GM10248 (cell line): ENCODE data around the gene PASK.

ENCODE experiments used
- CTCF ChIA-PET: fragments of 300-600 bp; sonication (Branson Sonifier 250); formaldehyde crosslinking; extraction: SDS; loops from one replicate; lab custom pipeline; 2021; ENCODE audit warnings: antibody characterized with exemption; lab: Yijun Ruan, JAX
- POLR2A ChIA-PET: fragments of 350-650 bp; sonication (Branson Sonifier 250); formaldehyde crosslinking; extraction: SDS; loops from one replicate; lab custom pipeline; 2020; ENCODE audit warnings: antibody characterized with exemption; lab: Yijun Ruan, JAX
- DNase-seq: peaks from one replicate; pipeline ENCODE4 v3.0.0; 2012; ENCODE audit errors: extremely low spot score
- CTCF ChIP-seq: IDR thresholded peaks from 2 replicates; pipeline ENCODE4 v1.5.1; 2012; ENCODE audit warnings: mild to moderate bottlenecking, low read depth; ENCODE audit errors: extremely low read depth, missing control alignments, control extremely low read depth

The PASK gene

GRCh38 chr2:241150660-241151530, 1.6 kb upstream of the PASK start:
- TF ChIP-seq CTCF = no peak
- DNase-seq = no peak
- POLR2A ChIA-PET = interaction anchor here (1.0 kb wide), 1 partner anchor 14 kb away, joined by 3 read pairs; no protein-coding TSS in a partner anchor
- CTCF ChIA-PET = interaction anchor here (0.8 to 4.0 kb wide), 17 partner anchors 10 to 73 kb away, joined by 3 to 31 read pairs (median 5); no protein-coding TSS in a partner anchor

GRCh38 chr2:241149925-241150659, 820 bp upstream of the PASK start, which contains the start of gene PPP1R7:
Gene PPP1R7, plus strand, starts transcription at chr2:241150467. Its CDS starts 29 bp downstream, at chr2:241150496.
- ChIA-PET CTCF (interaction anchor here (0.8 to 4.0 kb wide), 19 partner anchors 10 to 72 kb away, joined by 3 to 31 read pairs (median 5); no protein-coding TSS in a partner anchor), POLR2A (interaction anchor here (0.6 to 1.2 kb wide), 6 partner anchors 14 to 62 kb away, joined by 3 to 5 read pairs (median 4); no protein-coding TSS in a partner anchor)
- peak; percentile 98 for DNase-seq
- TF ChIP-seq CTCF = peak; percentile 59

- CTCF ChIA-PET = interaction anchor here (1.0 to 4.0 kb wide), 11 partner anchors 9 to 72 kb away, joined by 3 to 31 read pairs (median 4); no protein-coding TSS in a partner anchor
- TF ChIP-seq CTCF = no peak
- POLR2A ChIA-PET = interaction anchor here (0.6 to 1.2 kb wide), 5 partner anchors 17 to 62 kb away, joined by 3 to 5 read pairs (median 4); no protein-coding TSS in a partner anchor
- no peak for DNase-seq
Observed at GRCh38 chr2:241149675-241149924, 328 bp upstream of the PASK start.

GRCh38 chr2:241148239-241148638, 1.0 kb downstream of the PASK start:
- TF ChIP-seq CTCF = no peak
- CTCF ChIA-PET = interaction anchor here (0.9 kb wide), 1 partner anchor 70 kb away, joined by 3 read pairs; no protein-coding TSS in a partner anchor
- POLR2A ChIA-PET = no interaction called here
- DNase-seq = no peak

- TF ChIP-seq CTCF = no peak
- no peak for DNase-seq
- CTCF ChIA-PET = interaction anchor here (1.0 to 1.2 kb wide), 2 partner anchors 12 to 69 kb away, joined by 3 to 6 read pairs; no protein-coding TSS in a partner anchor
- POLR2A ChIA-PET = no interaction called here
Observed at GRCh38 chr2:241147336-241147735, 1.9 kb downstream of the PASK start.

GRCh38 chr2:241146286-241146685, 3.0 kb downstream of the PASK start:
- DNase-seq = no peak
- ChIA-PET CTCF (interaction anchor here (0.8 to 1.8 kb wide), 6 partner anchors 10 to 68 kb away, joined by 3 to 6 read pairs (median 3); no protein-coding TSS in a partner anchor), POLR2A (interaction anchor here (2.0 kb wide), 1 partner anchor 45 kb away, joined by 4 read pairs; the partner anchor contains the start of gene MTERF4)
- no peak for TF ChIP-seq CTCF
